T-helper 1 cell treated with Interleukin-12 subunit alpha and Interleukin-12 subunit beta and Interleukin-4 antibody, amounts not matched to agents 30 ng/mL and 1 ng/mL, for 36 hours (primary cell): Measurements from ENCODE around the gene HFE. TPM values are rescaled to one million over a fixed set of nuclear protein-coding genes. Genes with fewer than 3 reads are reported as not detected.

ENCODE experiments used
- intact Hi-C: fragments of 100-400 bp; cut with micrococcal nuclease; formaldehyde crosslinking; loops from one replicate; pipeline ENCODE4 v1.15.1; 2024
- total RNA-seq: library from RNA; stranded (reverse); gene quantifications from 2 replicates; pipeline ENCODE4 v1.2.3, GENCODE V29; 2022

HFE gene
- total RNA-seq, 1 donor from 2014 or later: 2.6 TPM

- intact Hi-C loops: no loop called here
Observed at GRCh38 chr6:26105842-26106241, 18.6 kb downstream of the HFE start.

- intact Hi-C loops: loop anchor here (1.0 kb wide), 1 partner anchor 7 kb away; no protein-coding TSS in a partner anchor
Observed at GRCh38 chr6:26107935-26108334, 20.7 kb downstream of the HFE start.

GRCh38 chr6:26109772-26110171 is 22.5 kb downstream of the HFE start:
- intact Hi-C loops: no loop called here

- intact Hi-C loops: no loop called here
Observed at GRCh38 chr6:26113570-26113969, 26.3 kb downstream of the HFE start.

- intact Hi-C loops: loop anchor here (1.0 kb wide), 1 partner anchor 8 kb away; no protein-coding TSS in a partner anchor
Observed at GRCh38 chr6:26115226-26115625, 28.0 kb downstream of the HFE start.

GRCh38 chr6:26116267-26116666 is 29.0 kb downstream of the HFE start:
- intact Hi-C loops: no loop called here

GRCh38 chr6:26118999-26119398 is 31.8 kb downstream of the HFE start:
- intact Hi-C loops: no loop called here

- intact Hi-C loops: loop anchor here (5.0 to 10.0 kb wide), 2 partner anchors 1355 to 1747 kb away; partner anchors contain the start of gene ZNF184
Observed at GRCh38 chr6:26120115-26120514, 32.9 kb downstream of the HFE start.

GRCh38 chr6:26120807-26121140 is 33.5 kb downstream of the HFE start:
- intact Hi-C loops: loop anchor here (5.0 to 10.0 kb wide), 2 partner anchors 1354 to 1747 kb away; partner anchors contain the start of gene ZNF184

- intact Hi-C loops: loop anchor here (1.0 to 10.0 kb wide), 7 partner anchors 17 to 1746 kb away; partner anchors contain the start of gene ZNF184
Observed at GRCh38 chr6:26121141-26122004, 34.1 kb downstream of the HFE start.

GRCh38 chr6:26122005-26122388 is 34.8 kb downstream of the HFE start:
- intact Hi-C loops: loop anchor here (1.0 to 10.0 kb wide), 7 partner anchors 18 to 1745 kb away; partner anchors contain the start of gene ZNF184

GRCh38 chr6:26122402-26122792 is 35.2 kb downstream of the HFE start:
- intact Hi-C loops: loop anchor here (1.0 to 10.0 kb wide), 7 partner anchors 18 to 1745 kb away; partner anchors contain the start of gene ZNF184

- intact Hi-C loops: loop anchor here (1.0 to 10.0 kb wide), 16 partner anchors 19 to 1770 kb away; partner anchors contain the start of gene ZNF184
Observed at GRCh38 chr6:26122793-26123674, 35.8 kb downstream of the HFE start.

- intact Hi-C loops: loop anchor here (1.0 to 10.0 kb wide), 13 partner anchors 34 to 1770 kb away; partner anchors contain the start of gene ZNF184
Observed at GRCh38 chr6:26123675-26123946, 36.4 kb downstream of the HFE start.

- intact Hi-C loops: loop anchor here (1.0 to 10.0 kb wide), 17 partner anchors 33 to 1769 kb away; partner anchors contain the start of gene ZNF184
Observed at GRCh38 chr6:26123947-26124780, 36.9 kb downstream of the HFE start.

GRCh38 chr6:26124781-26125685 is 37.8 kb downstream of the HFE start:
- intact Hi-C loops: loop anchor here (1.0 to 10.0 kb wide), 6 partner anchors 146 to 1742 kb away; partner anchors contain the start of gene ZNF184

GRCh38 chr6:26126394-26127235 is 39.4 kb downstream of the HFE start:
- intact Hi-C loops: loop anchor here (10.0 kb wide), 1 partner anchor 1348 kb away; the partner anchor contains the start of gene ZNF184

- intact Hi-C loops: loop anchor here (10.0 kb wide), 1 partner anchor 1347 kb away; the partner anchor contains the start of gene ZNF184
Observed at GRCh38 chr6:26128013-26128771, 41.0 kb downstream of the HFE start.
